ENCODE measurements around the gene CDKAL1.
"Not testable (repeated sequence)": the region's sequence is repeated elsewhere in the genome, so short reads cannot be mapped to it uniquely, and the experiment has no call there.

- TF ChIP-seq, protein P1, sequence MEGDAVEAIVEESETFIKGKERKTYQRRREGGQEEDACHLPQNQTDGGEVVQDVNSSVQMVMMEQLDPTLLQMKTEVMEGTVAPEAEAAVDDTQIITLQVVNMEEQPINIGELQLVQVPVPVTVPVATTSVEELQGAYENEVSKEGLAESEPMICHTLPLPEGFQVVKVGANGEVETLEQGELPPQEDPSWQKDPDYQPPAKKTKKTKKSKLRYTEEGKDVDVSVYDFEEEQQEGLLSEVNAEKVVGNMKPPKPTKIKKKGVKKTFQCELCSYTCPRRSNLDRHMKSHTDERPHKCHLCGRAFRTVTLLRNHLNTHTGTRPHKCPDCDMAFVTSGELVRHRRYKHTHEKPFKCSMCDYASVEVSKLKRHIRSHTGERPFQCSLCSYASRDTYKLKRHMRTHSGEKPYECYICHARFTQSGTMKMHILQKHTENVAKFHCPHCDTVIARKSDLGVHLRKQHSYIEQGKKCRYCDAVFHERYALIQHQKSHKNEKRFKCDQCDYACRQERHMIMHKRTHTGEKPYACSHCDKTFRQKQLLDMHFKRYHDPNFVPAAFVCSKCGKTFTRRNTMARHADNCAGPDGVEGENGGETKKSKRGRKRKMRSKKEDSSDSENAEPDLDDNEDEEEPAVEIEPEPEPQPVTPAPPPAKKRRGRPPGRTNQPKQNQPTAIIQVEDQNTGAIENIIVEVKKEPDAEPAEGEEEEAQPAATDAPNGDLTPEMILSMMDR (IDR thresholded peaks at IDR 0.05): not testable (repeated sequence)
- TF ChIP-seq POLR2A (IDR thresholded peaks at IDR 0.05): not testable (repeated sequence)
These were observed 222.4 kb downstream of the CDKAL1 start for GRCh38 chr6:20756584-20757147.
